ENCODE results near the gene CDH4. TPM values are rescaled to one million over a fixed set of nuclear protein-coding genes. Genes with fewer than 3 reads are reported as not detected.

The CDH4 gene
- total RNA-seq, 1 experiment from 2014 or later = not detected

GRCh38 chr20:61905781-61906523 lies 653.9 kb downstream of the CDH4 start:
- Histone ChIP-seq H3K36me3 (ENCODE audit: control insufficient read depth, insufficient read depth, low read length) (no peaks in the 10 kb centered on the region), H3K4me1 (ENCODE audit: control insufficient read depth, insufficient read depth, low read length) (peaks cover 7% of the 10 kb centered on the region; the same call in 1 of the 2 replicates), H3K9me3 (ENCODE audit: control insufficient read depth, insufficient read depth, low read depth, low read length) (no peaks in the 10 kb centered on the region), H3K27ac (ENCODE audit: low read length) (no peak overlapping the region), H3K27me3 (ENCODE audit: control insufficient read depth, insufficient read depth, low read length) (no peaks in the 10 kb centered on the region), H3K4me3 (ENCODE audit: low read depth in 2 of 2, low read length in 2 of 2) (no peak overlapping the region)
- intact Hi-C loops (cut with micrococcal nuclease; ENCODE audit: unreplicated experiment) (no loop called here), in situ Hi-C loops (cut with HindIII; ENCODE audit: low pct_unique_long_range_greater_than_20kb, low sequenced_read_pairs) (no loop called here)
- BruUV-seq (replicated peaks) = no TSS peak
- no peak for TF ChIP-seq CTCF (IDR thresholded peaks at IDR 0.05)
- TF ChIP-seq TCF7L2 (IDR thresholded peaks at IDR 0.05; ENCODE audit: low read depth, low read length) = no peak
- TF ChIP-seq SIN3A (IDR thresholded peaks at IDR 0.05; ENCODE audit: borderline replicate concordance, insufficient read depth, low read depth, low read length) = no peak
- no peak for TF ChIP-seq POLR2AphosphoS5 (IDR thresholded peaks at IDR 0.05; ENCODE audit: low read depth, low read length)
- no peak for TF ChIP-seq REST (IDR thresholded peaks at IDR 0.05; ENCODE audit: insufficient read depth in 1 of 2, low read depth in 2 of 2, low read length in 1 of 2)
- ATAC-seq (no peak), DNase-seq (ENCODE audit: low read depth, low spot score) (no peak)
- ChIA-PET CTCF (no interaction called here), POLR2A (no interaction called here)

GRCh38 chr20:61907081-61907891 lies 655.2 kb downstream of the CDH4 start:
- intact Hi-C loops (cut with micrococcal nuclease; ENCODE audit: unreplicated experiment) = no loop called here
- no peak for TF ChIP-seq CTCF (IDR thresholded peaks at IDR 0.05)
- no peak for TF ChIP-seq POLR2AphosphoS5 (IDR thresholded peaks at IDR 0.05; ENCODE audit: low read depth, low read length)
- TF ChIP-seq SIN3A (IDR thresholded peaks at IDR 0.05; ENCODE audit: borderline replicate concordance, insufficient read depth, low read depth, low read length) = no peak
- TF ChIP-seq REST (IDR thresholded peaks at IDR 0.05; ENCODE audit: insufficient read depth in 1 of 2, low read depth in 2 of 2, low read length in 1 of 2) = no peak
- TF ChIP-seq TCF7L2 (IDR thresholded peaks at IDR 0.05; ENCODE audit: low read depth, low read length) = no peak
- no peak for ATAC-seq
- no peaks in the 10 kb centered on the region for H3K27me3 ChIP-seq (ENCODE audit: control insufficient read depth, insufficient read depth, low read length)
- no peak overlapping the region for H3K4me3 ChIP-seq (ENCODE audit: low read depth in 2 of 2, low read length in 2 of 2)
- ChIA-PET CTCF (interaction anchor here (0.6 kb wide), 1 partner anchor 61 kb away, joined by 4 read pairs; no protein-coding TSS in a partner anchor), POLR2A (no interaction called here)
- no peaks in the 10 kb centered on the region for H3K4me1 ChIP-seq (ENCODE audit: control insufficient read depth, insufficient read depth, low read length)
- no peak for DNase-seq (ENCODE audit: low read depth, low spot score)
- in situ Hi-C loops (cut with HindIII; ENCODE audit: low pct_unique_long_range_greater_than_20kb, low sequenced_read_pairs) = no loop called here
- H3K27ac ChIP-seq (ENCODE audit: low read length) = no peak overlapping the region
- no peaks in the 10 kb centered on the region for H3K36me3 ChIP-seq (ENCODE audit: control insufficient read depth, insufficient read depth, low read length)
- H3K9me3 ChIP-seq (ENCODE audit: control insufficient read depth, insufficient read depth, low read depth, low read length) = no peaks in the 10 kb centered on the region
- BruUV-seq (replicated peaks) = no TSS peak
